Measurements from ENCODE around the gene ACOT7. TPM values are rescaled to one million over a fixed set of nuclear protein-coding genes. Genes with fewer than 3 reads are reported as not detected.

Gene ACOT7
- total and polyA plus RNA-seq, 2 experiments from 2014 or later = 167 to 169 TPM

- 0 out of 2 replicates have a peak, but pooled peaks cover 6% of the 10 kb centered on the region for H4K20me1 ChIP-seq (replicated peaks; ENCODE audit: insufficient read depth)
- H3K4me2 ChIP-seq = no peak overlapping the region
- no peak for ATAC-seq
- H3F3A ChIP-seq (replicated peaks; ENCODE audit: low read depth) = 0 out of 2 replicates have a peak, but pooled peaks cover 3% of the 10 kb centered on the region
- no peak overlapping the region for H3K27ac ChIP-seq (ENCODE audit: low read depth)
- no peaks in the 10 kb centered on the region for H3K36me3 ChIP-seq (ENCODE audit: insufficient read depth)
- no peaks in the 10 kb centered on the region for H3K27me3 ChIP-seq (ENCODE audit: insufficient read depth)
- H3K4me1 Mint-ChIP-seq = no peaks in the 10 kb centered on the region; the same call in 2 of the 3 replicates
- H3K9me2 ChIP-seq (ENCODE audit: insufficient read depth) = no peaks in the 10 kb centered on the region
- no peak for TF ChIP-seq POLR2AphosphoS5 (IDR thresholded peaks at IDR 0.05; ENCODE audit: low read depth)
- no peak for TF ChIP-seq REST (IDR thresholded peaks at IDR 0.05; ENCODE audit: unreplicated experiment)
- no peak for TF ChIP-seq EZH2phosphoT487 (IDR thresholded peaks at IDR 0.05; ENCODE audit: unreplicated experiment)
- TF ChIP-seq NANOG (IDR thresholded peaks at IDR 0.05; ENCODE audit: borderline replicate concordance) = no peak
- TF ChIP-seq ZNF462 (CRISPR knock-in tag; IDR thresholded peaks at IDR 0.05) = no peak
- TF ChIP-seq CTCF (conservative IDR thresholded peaks at IDR 0.05; ENCODE audit: low read depth in 2 of 2) = no peak
- no peak for TF ChIP-seq JUNB (IDR thresholded peaks at IDR 0.05; ENCODE audit: unreplicated experiment)
- TF ChIP-seq EZH2 (IDR thresholded peaks at IDR 0.05; ENCODE audit: low read depth, unreplicated experiment) = no peak
- no peak for TF ChIP-seq ETS1 (IDR thresholded peaks at IDR 0.05)
- TF ChIP-seq STAT1 (IDR thresholded peaks at IDR 0.05; ENCODE audit: unreplicated experiment) = no peak
- no peak for TF ChIP-seq CREB1 (CRISPR knock-in tag; IDR thresholded peaks at IDR 0.05; ENCODE audit: low read depth)
- no peak for TF ChIP-seq ZNF114 (CRISPR knock-in tag; IDR thresholded peaks at IDR 0.05)
- no peak for TF ChIP-seq ZNF331 (CRISPR knock-in tag; IDR thresholded peaks at IDR 0.05; ENCODE audit: low read depth)
- no peak for DNase-seq (ENCODE audit: low spot score)
- H3K4me1 ChIP-seq (ENCODE audit: insufficient read depth) = no peaks in the 10 kb centered on the region
- H3K27me3 Mint-ChIP-seq (ENCODE audit: insufficient read depth, low read depth, poor library complexity) = peaks cover 10% of the 10 kb centered on the region
- no peak overlapping the region for H3K27ac Mint-ChIP-seq
- H3K4me3 Mint-ChIP-seq = no peak overlapping the region
- no peak overlapping the region for H2AFZ ChIP-seq
- H3K36me3 Mint-ChIP-seq (ENCODE audit: low read depth) = peaks cover 61% of the 10 kb centered on the region
- peaks cover 38% of the 10 kb centered on the region for H3K9me3 Mint-ChIP-seq
- no peaks in the 10 kb centered on the region for H3K79me2 ChIP-seq (replicated peaks; ENCODE audit: insufficient read depth)
- no peak overlapping the region for H3K4me3 ChIP-seq
Measured at GRCh38 chr1:6310116-6310848, 83.3 kb downstream of the ACOT7 start.

All from GM23338 (cell line).